Nephron (organoid): Measurements from ENCODE around the gene COPZ1.
A peak's percentile ranks its signal among the peaks of the same experiment; 100 is the strongest.

Experiments used
- H3K27ac Mint-ChIP-seq, 3 experiments: 2 replicates each; pipeline ENCODE4 v1.8.0; 2020; ENCODE audit warnings: mixed read lengths in 3 of 3, mild to moderate bottlenecking in 2 of 3, moderate library complexity in 1 of 3
- H3K27me3 Mint-ChIP-seq: 2 replicates; pipeline ENCODE4 v1.8.0; 2021; ENCODE audit warnings: low read depth, mild to moderate bottlenecking, moderate library complexity, mixed read lengths
- H3K36me3 Mint-ChIP-seq: 2 replicates; pipeline ENCODE4 v1.8.0; 2020; ENCODE audit warnings: low read depth, mixed read lengths
- H3K4me1 Mint-ChIP-seq: 2 replicates; pipeline ENCODE4 v1.8.0; 2020; ENCODE audit warnings: mixed read lengths
- H3K4me3 Mint-ChIP-seq, 3 experiments: 2 replicates each; pipeline ENCODE4 v1.8.0; 2020; ENCODE audit warnings: mild to moderate bottlenecking in 3 of 3, mixed read lengths in 3 of 3, moderate library complexity in 2 of 3
- H3K9me3 Mint-ChIP-seq: 2 replicates; pipeline ENCODE4 v1.8.0; 2020; ENCODE audit warnings: mixed read lengths
- CTCF ChIP-seq, 3 experiments: fragments of 200-600 bp; sonication (generic); IDR thresholded peaks; one replicate each; pipeline ENCODE4 v1.5.0; 2021; ENCODE audit warnings: antibody characterized with exemption in 3 of 3; ENCODE audit not compliant: unreplicated experiment in 3 of 3

The COPZ1 gene

GRCh38 chr12:54377797-54378515 is 53.0 kb downstream of the COPZ1 start:
- Mint-ChIP-seq H3K36me3 (peaks cover 6% of the 10 kb centered on the region), H3K4me3 (peak overlapping the region; percentile 85 to 89 (median 88)), H3K4me1 (peaks cover 54% of the 10 kb centered on the region), H3K27me3 (peaks cover 6% of the 10 kb centered on the region), H3K9me3 (no peaks in the 10 kb centered on the region), H3K27ac (no peak overlapping the region)
- no peak for TF ChIP-seq CTCF (IDR thresholded peaks at IDR 0.05; ENCODE audit: unreplicated experiment in 3 of 3)

- H3K27me3 Mint-ChIP-seq = peaks cover 6% of the 10 kb centered on the region
- H3K36me3 Mint-ChIP-seq = no peaks in the 10 kb centered on the region
- H3K27ac Mint-ChIP-seq = peak overlapping the region in 1 of 3 experiments; percentile 38
- no peak for TF ChIP-seq CTCF (IDR thresholded peaks at IDR 0.05; ENCODE audit: unreplicated experiment in 3 of 3)
- H3K9me3 Mint-ChIP-seq = no peaks in the 10 kb centered on the region
- peaks cover 45% of the 10 kb centered on the region for H3K4me1 Mint-ChIP-seq
- H3K4me3 Mint-ChIP-seq = peak overlapping the region; percentile 85 to 89 (median 88)
Measured at GRCh38 chr12:54378796-54379397, 54.0 kb downstream of the COPZ1 start.

- Mint-ChIP-seq H3K27ac (peak overlapping the region in 1 of 3 experiments; percentile 9), H3K36me3 (no peaks in the 10 kb centered on the region), H3K9me3 (no peaks in the 10 kb centered on the region), H3K4me1 (peaks cover 43% of the 10 kb centered on the region), H3K27me3 (peaks cover 6% of the 10 kb centered on the region), H3K4me3 (peak overlapping the region; percentile 81 to 87 (median 85))
- peak; percentile 100 for TF ChIP-seq CTCF (IDR thresholded peaks at IDR 0.05; ENCODE audit: unreplicated experiment in 3 of 3)
Measured at GRCh38 chr12:54379398-54380201, 54.7 kb downstream of the COPZ1 start.

- no peak for TF ChIP-seq CTCF (IDR thresholded peaks at IDR 0.05; ENCODE audit: unreplicated experiment in 3 of 3)
- no peak overlapping the region for H3K4me3 Mint-ChIP-seq
Measured at GRCh38 chr12:54381136-54381535, 56.2 kb downstream of the COPZ1 start.

GRCh38 chr12:54383041-54383609 is 58.2 kb downstream of the COPZ1 start:
- Mint-ChIP-seq H3K36me3 (no peaks in the 10 kb centered on the region), H3K27ac (no peak overlapping the region), H3K9me3 (no peaks in the 10 kb centered on the region), H3K27me3 (no peaks in the 10 kb centered on the region), H3K4me3 (no peak overlapping the region), H3K4me1 (peaks cover 31% of the 10 kb centered on the region)
- TF ChIP-seq CTCF (IDR thresholded peaks at IDR 0.05; ENCODE audit: unreplicated experiment in 3 of 3) = no peak

More at GRCh38 chr12:54381136-54381535, 56.2 kb downstream of the COPZ1 start:
- Mint-ChIP-seq H3K9me3 (no peaks in the 10 kb centered on the region), H3K27me3 (no peaks in the 10 kb centered on the region), H3K27ac (no peak overlapping the region), H3K36me3 (no peaks in the 10 kb centered on the region), H3K4me1 (peaks cover 31% of the 10 kb centered on the region)
